ENCODE data around the gene HSF4.

The HSF4 gene

DNA sequence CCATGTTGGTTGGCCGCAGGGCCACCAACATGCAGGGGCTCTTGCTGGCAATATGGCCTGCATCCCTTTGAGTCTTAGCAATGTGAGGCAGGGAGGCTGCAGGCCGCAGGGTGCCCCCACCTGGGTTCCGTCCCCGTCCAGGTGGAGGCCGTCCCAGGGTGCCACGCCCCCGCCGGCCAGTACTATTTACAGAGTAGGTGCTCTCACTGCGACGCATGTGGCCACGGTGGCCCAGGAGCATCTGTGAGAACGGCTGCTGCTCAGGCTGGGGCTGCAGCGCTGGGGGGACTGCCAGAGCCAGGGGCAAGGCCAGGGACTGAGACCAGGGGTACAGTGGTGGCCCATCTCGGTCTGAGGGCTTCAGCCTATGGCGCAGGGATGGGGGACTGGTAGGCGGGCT, 15.6 kb downstream of the HSF4 start:
- TF ChIP-seq, protein P1, sequence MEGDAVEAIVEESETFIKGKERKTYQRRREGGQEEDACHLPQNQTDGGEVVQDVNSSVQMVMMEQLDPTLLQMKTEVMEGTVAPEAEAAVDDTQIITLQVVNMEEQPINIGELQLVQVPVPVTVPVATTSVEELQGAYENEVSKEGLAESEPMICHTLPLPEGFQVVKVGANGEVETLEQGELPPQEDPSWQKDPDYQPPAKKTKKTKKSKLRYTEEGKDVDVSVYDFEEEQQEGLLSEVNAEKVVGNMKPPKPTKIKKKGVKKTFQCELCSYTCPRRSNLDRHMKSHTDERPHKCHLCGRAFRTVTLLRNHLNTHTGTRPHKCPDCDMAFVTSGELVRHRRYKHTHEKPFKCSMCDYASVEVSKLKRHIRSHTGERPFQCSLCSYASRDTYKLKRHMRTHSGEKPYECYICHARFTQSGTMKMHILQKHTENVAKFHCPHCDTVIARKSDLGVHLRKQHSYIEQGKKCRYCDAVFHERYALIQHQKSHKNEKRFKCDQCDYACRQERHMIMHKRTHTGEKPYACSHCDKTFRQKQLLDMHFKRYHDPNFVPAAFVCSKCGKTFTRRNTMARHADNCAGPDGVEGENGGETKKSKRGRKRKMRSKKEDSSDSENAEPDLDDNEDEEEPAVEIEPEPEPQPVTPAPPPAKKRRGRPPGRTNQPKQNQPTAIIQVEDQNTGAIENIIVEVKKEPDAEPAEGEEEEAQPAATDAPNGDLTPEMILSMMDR (IDR thresholded peaks at IDR 0.05; ENCODE audit: low read depth, low read length) = no peak
- H3K36me3 ChIP-seq = no peaks in the 10 kb centered on the region
- peaks cover 2% of the 10 kb centered on the region for H3K4me1 ChIP-seq
- no peak overlapping the region for H3K4me3 ChIP-seq (ENCODE audit: low read depth, low read length)
- no peak for DNase-seq
- H3K27me3 ChIP-seq = no peaks in the 10 kb centered on the region
- H3K9me3 ChIP-seq = no peaks in the 10 kb centered on the region

DNA sequence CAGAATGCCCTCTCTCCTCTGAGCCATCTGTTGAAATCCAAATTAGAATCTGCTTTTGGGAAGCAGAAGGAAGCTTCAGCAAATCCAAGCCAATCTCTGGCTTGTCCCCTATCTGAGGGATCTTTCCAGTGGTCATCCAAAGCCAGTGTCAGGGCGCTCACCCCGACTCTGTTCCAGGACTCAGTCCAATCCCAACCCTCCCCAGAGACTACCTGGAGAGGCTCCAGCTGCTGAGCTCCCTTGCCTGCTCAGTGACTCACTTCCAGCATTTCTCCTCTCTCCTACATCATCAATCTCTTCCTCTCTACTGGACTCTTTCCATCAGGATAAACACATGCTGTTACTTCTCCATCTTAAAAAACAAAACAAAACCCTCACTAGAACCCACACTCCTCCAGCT, 16.8 kb downstream of the HSF4 start:
- TF ChIP-seq, protein P1 (IDR thresholded peaks at IDR 0.05; ENCODE audit: low read depth, low read length) = no peak
- Histone ChIP-seq H3K27me3 (no peaks in the 10 kb centered on the region), H3K9me3 (no peaks in the 10 kb centered on the region), H3K4me3 (ENCODE audit: low read depth, low read length) (no peak overlapping the region), H3K36me3 (no peaks in the 10 kb centered on the region), H3K4me1 (peaks cover 3% of the 10 kb centered on the region; the same call in 1 of the 2 replicates)
- no peak for DNase-seq

DNA sequence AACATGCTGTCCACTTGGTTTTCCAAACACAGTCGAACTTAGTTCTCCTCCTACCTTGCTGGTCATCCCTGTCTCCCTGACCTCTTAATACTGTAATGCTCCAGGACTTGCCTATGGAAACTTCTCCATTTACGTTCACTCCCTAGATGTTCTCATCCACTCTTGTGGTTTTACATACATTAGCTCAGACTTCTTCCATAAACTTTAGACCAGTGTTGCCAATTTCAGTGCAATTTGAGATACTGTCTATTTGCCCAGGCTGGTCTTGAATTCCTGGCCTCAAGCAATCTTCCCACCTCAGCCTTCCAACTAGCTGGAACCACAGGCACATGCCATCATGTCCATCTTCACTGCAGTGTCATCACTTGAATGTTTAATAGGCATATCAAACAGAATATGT, 17.7 kb downstream of the HSF4 start:
- TF ChIP-seq, protein P1 (IDR thresholded peaks at IDR 0.05; ENCODE audit: low read depth, low read length) = no peak
- Histone ChIP-seq H3K36me3 (no peaks in the 10 kb centered on the region), H3K27me3 (no peaks in the 10 kb centered on the region), H3K4me3 (ENCODE audit: low read depth, low read length) (no peak overlapping the region), H3K9me3 (no peaks in the 10 kb centered on the region), H3K4me1 (peaks cover 3% of the 10 kb centered on the region; the same call in 1 of the 2 replicates)
- no peak for DNase-seq

DNA sequence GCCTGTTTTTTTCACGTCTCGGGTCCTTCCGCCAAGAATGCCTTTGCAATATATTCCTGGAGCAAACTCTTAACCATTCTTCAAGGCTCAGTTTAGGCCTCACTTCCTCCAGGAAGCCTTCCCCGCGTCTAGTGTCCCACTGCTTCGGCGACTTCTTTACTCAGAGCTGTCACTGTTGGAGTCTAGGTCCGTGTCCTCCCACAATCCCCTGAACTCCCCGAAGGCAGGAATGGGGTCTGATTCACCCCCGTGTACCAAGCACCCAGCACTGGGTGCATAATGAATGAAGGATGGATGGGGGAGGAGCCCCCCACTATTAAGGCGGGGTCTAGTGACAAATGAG, 18.7 kb downstream of the HSF4 start:
- H3K27me3 ChIP-seq = no peaks in the 10 kb centered on the region
- H3K9me3 ChIP-seq = no peaks in the 10 kb centered on the region
- no peak for DNase-seq
- TF ChIP-seq, protein P1 (IDR thresholded peaks at IDR 0.05; ENCODE audit: low read depth, low read length) = no peak
- peaks cover 3% of the 10 kb centered on the region; the same call in 1 of the 2 replicates for H3K4me1 ChIP-seq
- peak overlapping the region; percentile 70 for H3K4me3 ChIP-seq (ENCODE audit: low read depth, low read length)
- no peaks in the 10 kb centered on the region for H3K36me3 ChIP-seq

DNA sequence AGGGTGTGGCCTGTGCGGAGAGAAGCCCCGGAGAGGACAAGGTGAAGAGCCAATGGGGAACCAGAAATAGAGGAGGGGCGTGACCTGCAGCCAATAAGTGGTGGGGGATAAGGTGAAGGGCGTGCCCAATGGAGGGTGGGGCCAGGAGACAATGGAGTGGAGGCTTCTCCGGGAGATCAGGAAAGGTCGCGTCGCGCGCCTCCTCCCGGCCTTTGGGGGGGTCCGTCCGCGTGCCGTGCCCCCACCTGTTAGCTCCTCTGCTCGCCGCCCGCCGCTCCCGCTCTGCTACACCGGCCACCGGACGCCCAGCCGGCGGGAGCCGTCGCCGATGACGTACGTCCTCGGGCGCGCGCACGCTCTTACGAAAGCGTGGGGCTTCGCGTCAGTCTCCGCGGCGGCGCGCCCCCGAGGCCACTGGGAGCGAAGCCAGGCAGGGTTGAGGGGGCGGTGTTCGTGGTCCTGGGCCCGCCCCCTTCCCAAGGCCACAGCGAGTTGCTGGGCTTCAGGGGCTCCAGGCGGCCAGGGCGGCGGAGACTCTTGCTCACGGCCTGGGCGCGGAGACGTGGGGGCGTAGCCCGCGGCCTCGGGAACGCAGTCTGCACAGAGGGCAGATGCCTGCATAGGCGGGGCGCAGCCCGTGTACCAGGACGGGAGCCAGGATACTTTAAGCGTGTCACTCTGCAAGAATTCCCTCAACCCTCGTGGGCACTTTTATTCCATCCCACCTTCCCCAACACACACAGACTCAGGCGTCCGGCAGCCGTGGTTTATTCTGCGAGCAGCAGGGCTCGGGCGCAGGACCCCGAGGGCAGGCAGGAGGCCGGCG, 19.3 kb downstream of the HSF4 start, which contains the start of gene MATCAP1:
MATCAP1 (minus strand) TSS at position 337 of the 826 bp plus-strand sequence. CDS start 3,353 bp downstream, outside the sequence.
- no peaks in the 10 kb centered on the region for H3K9me3 ChIP-seq
- no peaks in the 10 kb centered on the region for H3K27me3 ChIP-seq
- H3K4me3 ChIP-seq (ENCODE audit: low read depth, low read length) = peak within 1 kb of the TSS; percentile 70
- no peaks in the 10 kb centered on the region for H3K36me3 ChIP-seq
- TF ChIP-seq, protein P1 (IDR thresholded peaks at IDR 0.05; ENCODE audit: low read depth, low read length) = no peak
- DNase-seq = peak; percentile 99
- peaks cover 3% of the 10 kb centered on the region; the same call in 1 of the 2 replicates for H3K4me1 ChIP-seq

DNA sequence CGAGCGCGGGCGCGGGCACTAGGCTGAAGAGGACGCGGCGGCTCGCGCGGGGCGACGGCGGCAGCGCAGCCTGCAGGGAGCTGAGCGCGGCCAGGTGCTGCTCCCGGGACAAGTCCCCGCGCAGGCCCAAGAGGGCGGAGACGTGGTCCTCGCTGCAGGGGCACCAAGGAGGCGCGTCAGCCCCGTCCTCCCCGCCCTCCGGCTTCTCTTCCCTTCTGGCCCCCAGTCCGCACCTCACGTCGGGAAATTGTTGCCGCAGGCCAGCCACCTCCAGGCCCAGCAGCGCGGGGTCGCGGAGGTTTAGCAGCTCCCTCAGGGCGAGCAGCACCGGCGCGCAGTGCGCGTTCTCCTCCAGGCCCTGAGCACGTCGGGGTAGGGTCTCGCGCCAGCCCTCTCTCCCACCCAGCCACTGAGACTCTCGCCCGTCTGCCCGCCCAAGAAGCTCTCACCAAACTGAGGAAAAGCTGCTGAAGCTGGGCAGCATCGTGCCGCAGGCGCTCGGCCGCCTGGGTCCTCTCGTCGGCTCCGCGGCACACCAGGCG, 20.0 kb downstream of the HSF4 start:
- TF ChIP-seq, protein P1 (IDR thresholded peaks at IDR 0.05; ENCODE audit: low read depth, low read length) = no peak
- peak; percentile 49 for DNase-seq

More for the DNA sequence above, 20.0 kb downstream of the HSF4 start:
- Histone ChIP-seq H3K4me1 (peaks cover 3% of the 10 kb centered on the region; the same call in 1 of the 2 replicates), H3K4me3 (ENCODE audit: low read depth, low read length) (peak overlapping the region; percentile 70), H3K36me3 (no peaks in the 10 kb centered on the region), H3K9me3 (no peaks in the 10 kb centered on the region), H3K27me3 (no peaks in the 10 kb centered on the region)
